ENCODE measurements around the gene NEK10. TPM values are rescaled to one million over a fixed set of nuclear protein-coding genes. Genes with fewer than 3 reads are reported as not detected.

Gene NEK10
- total and polyA plus RNA-seq, 12 donors = 0.16 to 4.8 (median 0.65) TPM

- no peak for DNase-seq
- TF ChIP-seq POLR2A (IDR thresholded peaks at IDR 0.05) (no peak), CTCF (IDR thresholded peaks at IDR 0.05) (no peak)
Measured at GRCh38 chr3:27281671-27282150, 87.5 kb downstream of the NEK10 start.

GRCh38 chr3:27279123-27279522 lies 90.1 kb downstream of the NEK10 start:
- H3K27me3 ChIP-seq = no peaks in the 10 kb centered on the region
- 52 to 75% (median 70%) methylated on average over 1 of the region's 1 CpG for WGBS, 4 donors
- no peak overlapping the region for H3K27ac ChIP-seq
- no peaks in the 10 kb centered on the region for H3K4me1 ChIP-seq (replicated peaks in 1 of 2)
- peak in 2 of 6 experiments; percentile 22 to 32 for TF ChIP-seq CTCF (IDR thresholded peaks at IDR 0.05)
- no peak for TF ChIP-seq POLR2A (IDR thresholded peaks at IDR 0.05)
- no peak overlapping the region for H3K4me3 ChIP-seq
- intact Hi-C loops (cut with DNase I) = loop anchor here in 1 of 2 donors (5.0 kb wide), 1 partner anchor 152 kb away; no protein-coding TSS in a partner anchor
- no peaks in the 10 kb centered on the region for H3K9me3 ChIP-seq (replicated peaks in 1 of 3)
- no peaks in the 10 kb centered on the region for H3K36me3 ChIP-seq (replicated peaks in 1 of 2)
- DNase-seq = no peak

More at GRCh38 chr3:27281671-27282150, 87.5 kb downstream of the NEK10 start:
- Histone ChIP-seq H3K36me3 (replicated peaks in 1 of 2) (no peaks in the 10 kb centered on the region), H3K27ac (no peak overlapping the region), H3K4me1 (replicated peaks in 1 of 2) (no peaks in the 10 kb centered on the region), H3K27me3 (no peaks in the 10 kb centered on the region), H3K9me3 (replicated peaks in 1 of 3) (no peaks in the 10 kb centered on the region), H3K4me3 (no peak overlapping the region)
- intact Hi-C loops (cut with DNase I) = no loop called here
- WGBS, 4 donors = 84 to 94% (median 92%) methylated on average over 2 of the region's 2 CpGs

- no peaks in the 10 kb centered on the region for H3K36me3 ChIP-seq (replicated peaks in 1 of 2)
- intact Hi-C loops (cut with DNase I) = loop anchor here in 1 of 2 donors (5.0 kb wide), 1 partner anchor 151 kb away; no protein-coding TSS in a partner anchor
- H3K27ac ChIP-seq = no peak overlapping the region
- WGBS, 4 donors = 58 to 80% (median 60%) methylated on average over 3 of the region's 3 CpGs
- no peaks in the 10 kb centered on the region for H3K27me3 ChIP-seq
- H3K4me3 ChIP-seq = no peak overlapping the region
- no peaks in the 10 kb centered on the region for H3K9me3 ChIP-seq (replicated peaks in 1 of 3)
- H3K4me1 ChIP-seq (replicated peaks in 1 of 2) = no peaks in the 10 kb centered on the region
- TF ChIP-seq CTCF (IDR thresholded peaks at IDR 0.05) (no peak), POLR2A (IDR thresholded peaks at IDR 0.05) (no peak)
- DNase-seq = no peak
Measured at GRCh38 chr3:27278383-27279055, 90.7 kb downstream of the NEK10 start.

GRCh38 chr3:27275441-27275990 lies 93.7 kb downstream of the NEK10 start:
- DNase-seq = no peak
- TF ChIP-seq CTCF (IDR thresholded peaks at IDR 0.05) = no peak
- TF ChIP-seq POLR2A (IDR thresholded peaks at IDR 0.05) = no peak
- no peak overlapping the region for H3K4me3 ChIP-seq
- no peaks in the 10 kb centered on the region for H3K9me3 ChIP-seq (replicated peaks in 1 of 3)
- H3K36me3 ChIP-seq (replicated peaks in 1 of 2) = no peaks in the 10 kb centered on the region
- no peaks in the 10 kb centered on the region for H3K27me3 ChIP-seq
- H3K4me1 ChIP-seq (replicated peaks in 1 of 2) = no peaks in the 10 kb centered on the region
- H3K27ac ChIP-seq = no peak overlapping the region
- intact Hi-C loops (cut with DNase I) = loop anchor here in 1 of 2 donors (5.0 kb wide), 1 partner anchor 148 kb away; no protein-coding TSS in a partner anchor
- WGBS, 4 donors = 87 to 96% (median 93%) methylated on average over 5 of the region's 5 CpGs

Measured in adrenal gland (tissue), 12 donors.